Measurements from ENCODE around the gene GALR2.

GRCh38 chr17:76074390-76075363 lies at the start of gene GALR2:
- TF ChIP-seq, protein P1, sequence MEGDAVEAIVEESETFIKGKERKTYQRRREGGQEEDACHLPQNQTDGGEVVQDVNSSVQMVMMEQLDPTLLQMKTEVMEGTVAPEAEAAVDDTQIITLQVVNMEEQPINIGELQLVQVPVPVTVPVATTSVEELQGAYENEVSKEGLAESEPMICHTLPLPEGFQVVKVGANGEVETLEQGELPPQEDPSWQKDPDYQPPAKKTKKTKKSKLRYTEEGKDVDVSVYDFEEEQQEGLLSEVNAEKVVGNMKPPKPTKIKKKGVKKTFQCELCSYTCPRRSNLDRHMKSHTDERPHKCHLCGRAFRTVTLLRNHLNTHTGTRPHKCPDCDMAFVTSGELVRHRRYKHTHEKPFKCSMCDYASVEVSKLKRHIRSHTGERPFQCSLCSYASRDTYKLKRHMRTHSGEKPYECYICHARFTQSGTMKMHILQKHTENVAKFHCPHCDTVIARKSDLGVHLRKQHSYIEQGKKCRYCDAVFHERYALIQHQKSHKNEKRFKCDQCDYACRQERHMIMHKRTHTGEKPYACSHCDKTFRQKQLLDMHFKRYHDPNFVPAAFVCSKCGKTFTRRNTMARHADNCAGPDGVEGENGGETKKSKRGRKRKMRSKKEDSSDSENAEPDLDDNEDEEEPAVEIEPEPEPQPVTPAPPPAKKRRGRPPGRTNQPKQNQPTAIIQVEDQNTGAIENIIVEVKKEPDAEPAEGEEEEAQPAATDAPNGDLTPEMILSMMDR (IDR thresholded peaks at IDR 0.05): no peak
- TF ChIP-seq POLR2AphosphoS5 (IDR thresholded peaks at IDR 0.05; ENCODE audit: low read depth, low read length) (no peak), TCF7L2 (IDR thresholded peaks at IDR 0.05; ENCODE audit: low read depth, low read length) (no peak), SIN3A (IDR thresholded peaks at IDR 0.05; ENCODE audit: borderline replicate concordance, insufficient read depth, low read depth, low read length) (no peak)

All from Panc1 (cell line).